C4-2B (cell line): ENCODE results near the gene LINGO1.

Experiments used
- CTCF ChIP-seq: fragments of 450-650 bp; conservative IDR thresholded peaks from 2 replicates; pipeline ENCODE4 v1.5.1; 2017; ENCODE audit warnings: mild to moderate bottlenecking
- ZFX ChIP-seq: fragments of 450-650 bp; IDR thresholded peaks from 2 replicates; pipeline ENCODE4 v1.6.1; 2017

- TF ChIP-seq CTCF (no peak), ZFX (no peak)
Observed at GRCh38 chr15:77649017-77649416, 16.3 kb upstream of the LINGO1 start.
